ENCODE data around the gene PUS10. TPM values are rescaled to one million over a fixed set of nuclear protein-coding genes. Genes with fewer than 3 reads are reported as not detected.
A peak's percentile ranks its signal among the peaks of the same experiment; 100 is the strongest.

Gene PUS10
- total and polyA plus RNA-seq, 2 of the 8 experiments (the other 6 are each of a cell fraction or from before 2014, with no cell fraction given), result 1.3 to 3.1 TPM

- Histone ChIP-seq H2AFZ (ENCODE audit: low read length) (peak overlapping the region; percentile 100), H4K20me1 (replicated peaks in 1 of 2; ENCODE audit: control insufficient read depth in 1 of 2, insufficient read depth in 2 of 2, low read length in 2 of 2) (no peaks in the 10 kb centered on the region), H2BK15ac (ENCODE audit: low read length) (0 out of 2 replicates have a peak overlapping the region, but pooled peaks have one; percentile 81), H3K56ac (replicated peaks; ENCODE audit: insufficient read length, low read depth, low read length) (peak overlapping the region; percentile 88), H3K27me3 (replicated peaks in 1 of 4; ENCODE audit: control insufficient read depth in 3 of 4, extremely low read depth in 1 of 4, insufficient read depth in 3 of 4, low read length in 3 of 4) (no peaks in the 10 kb centered on the region), H2AK5ac (ENCODE audit: low read depth, low read length) (no peak overlapping the region), H3K79me1 (ENCODE audit: low read depth, low read length) (peaks cover 4% of the 10 kb centered on the region), H3K27ac (ENCODE audit: low read depth, low read length) (peak overlapping the region; percentile 91), H3K4me3 (ENCODE audit: extremely low read depth in 1 of 4, insufficient read depth in 2 of 4, low read depth in 3 of 4, low read length in 4 of 4) (peak overlapping the region; percentile 76 to 100 (median 90)), H2BK20ac (ENCODE audit: low read length) (0 out of 2 replicates have a peak overlapping the region, but pooled peaks have one; percentile 9), H3K23ac (ENCODE audit: insufficient read length) (no peak overlapping the region), H4K91ac (replicated peaks; ENCODE audit: insufficient read length, low read length) (peak overlapping the region; percentile 70), H3K4ac (replicated peaks; ENCODE audit: insufficient read length, low read depth, low read length) (peak overlapping the region; percentile 58), H3K14ac (ENCODE audit: insufficient read length) (no peak overlapping the region), H4K5ac (ENCODE audit: insufficient read length, low read depth, low read length) (peak overlapping the region; percentile 97), H3K23me2 (ENCODE audit: low read depth, low read length) (peaks cover 3% of the 10 kb centered on the region; the same call in 1 of the 2 replicates), H3K9me3 (ENCODE audit: insufficient read depth in 2 of 2, low read depth in 1 of 2, low read length in 1 of 2) (no peaks in the 10 kb centered on the region), H2BK5ac (ENCODE audit: low read depth, low read length) (peak overlapping the region; percentile 99), H3K36me3 (ENCODE audit: control insufficient read depth in 2 of 4, insufficient read depth in 4 of 4, low read length in 3 of 4) (0 out of 8 replicates have a peak, but pooled peaks cover 0 to 4% (median 0%) of the 10 kb centered on the region in 4 experiments), H2BK120ac (replicated peaks; ENCODE audit: low read depth, low read length) (peak overlapping the region; percentile 88), H3K79me2 (ENCODE audit: control insufficient read depth in 1 of 2, insufficient read depth in 2 of 2, low read length in 2 of 2) (peaks cover 0 to 36% of the 10 kb centered on the region in 2 experiments; a peak in 2 of 4 replicates), H2BK12ac (ENCODE audit: low read depth, low read length) (peak overlapping the region; percentile 97; the same call in 1 of the 2 replicates), H4K8ac (ENCODE audit: extremely low read depth, insufficient read depth, low read length) (peak overlapping the region; percentile 94; the same call in 1 of the 2 replicates), H3K4me2 (ENCODE audit: insufficient read depth in 1 of 2, low read depth in 2 of 2, low read length in 2 of 2) (peak overlapping the region; percentile 65 to 74), H3K4me1 (replicated peaks in 1 of 4; ENCODE audit: control insufficient read depth in 3 of 4, insufficient read depth in 4 of 4, low read length in 3 of 4) (peaks cover 0 to 3% (median 0%) of the 10 kb centered on the region in 4 experiments; a peak in 1 of 7 replicates), H3K18ac (ENCODE audit: extremely low read depth, low read length) (peak overlapping the region; percentile 95), H3K9ac (replicated peaks in 1 of 4; ENCODE audit: extremely low read depth in 1 of 4, low read depth in 3 of 4, low read length in 3 of 4) (peak overlapping the region; percentile 83 to 92 (median 90))
- POLR2A ChIA-PET (ENCODE audit: partially characterized antibody), result interaction anchor here (1.0 to 1.5 kb wide), 8 partner anchors 9 to 261 kb away, joined by 3 to 8 read pairs (median 3); partner anchors contain the start of gene PAPOLG
- WGBS, 2 experiments (ENCODE audit: extremely low coverage in 1 of 2, insufficient coverage in 1 of 2, insufficient read length in 1 of 2, insufficient replicate concordance in 2 of 2, low coverage in 1 of 2, low lambda C conversion rate in 2 of 2, missing lambda C conversion rate in 1 of 2), result 0% methylated on average over 26 of the region's 27 CpGs; no CpG with 5 or more reads in 1 of the 2 experiments
- peak; percentile 79 for FAIRE-seq
- peak; percentile 43 to 88 for DNase-seq (ENCODE audit: low read depth in 1 of 2, low spot score in 2 of 2)
- CTCF ChIA-PET (ENCODE audit: partially characterized antibody), result no interaction called here
- TF ChIP-seq JUND (IDR thresholded peaks at IDR 0.05; ENCODE audit: low read length) (peak; percentile 39; the same call in 1 of the 2 replicates), NANOG (IDR thresholded peaks at IDR 0.05; ENCODE audit: insufficient read depth, low read depth, low read length, poor library complexity, severe bottlenecking) (no peak), SP1 (IDR thresholded peaks at IDR 0.05; ENCODE audit: low read depth, low read length) (peak; percentile 68; the same call in 1 of the 2 replicates), SIN3A (conservative IDR thresholded peaks at IDR 0.05 in 1 of 2, IDR thresholded peaks at IDR 0.05 in 1 of 2; ENCODE audit: low read depth in 1 of 2, low read length in 2 of 2) (peak; percentile 60 to 73; a peak in 3 of 4 replicates), PHF8 (conservative IDR thresholded peaks at IDR 0.05; ENCODE audit: low read depth, low read length) (peak; percentile 65), KDM1A (IDR thresholded peaks at IDR 0.05; ENCODE audit: borderline replicate concordance, low read length) (peak; percentile 10; the same call in 1 of the 2 replicates), BRCA1 (IDR thresholded peaks at IDR 0.05; ENCODE audit: low read depth, low read length) (no peak; the same call in 1 of the 2 replicates), SP4 (IDR thresholded peaks at IDR 0.05; ENCODE audit: low read length) (no peak; the same call in 1 of the 2 replicates), POLR2A (IDR thresholded peaks at IDR 0.05; ENCODE audit: control extremely low read depth in 1 of 2, low read depth in 2 of 2, low read length in 2 of 2) (peak in 1 of 2 experiments; percentile 41; a peak in 2 of 3 replicates), CBX5 (IDR thresholded peaks at IDR 0.05; ENCODE audit: low read depth, low read length) (no peak), JUN (IDR thresholded peaks at IDR 0.05; ENCODE audit: low read depth, low read length) (0 out of 2 replicates have a peak, but pooled peaks have one; percentile 23), EGR1 (IDR thresholded peaks at IDR 0.05; ENCODE audit: borderline replicate concordance, low read depth, low read length) (0 out of 2 replicates have a peak, but pooled peaks have one; percentile 36)
These were observed 976 bp downstream of the PUS10 start for GRCh38 chr2:61017003-61017555.
